Muscle of arm (tissue), 12 donors: ENCODE measurements around the gene HDDC3. TPM values are rescaled to one million over a fixed set of nuclear protein-coding genes. Genes with fewer than 3 reads are reported as not detected.
"Not testable (repeated sequence)": the region's sequence is repeated elsewhere in the genome, so short reads cannot be mapped to it uniquely, and the experiment has no call there.

Source experiments
- DNase-seq: peaks from one replicate; pipeline ENCODE4 v3.0.0-alpha.2; 2013
- polyA plus RNA-seq, 12 donors: library from polyadenylated mRNA; unstranded; fragments of 120-200 nt; gene quantifications; one replicate each; pipeline ENCODE4 v1.2.1, GENCODE V29; 2013; ENCODE audit not compliant: insufficient read length in 12 of 12

Gene HDDC3
- polyA plus RNA-seq, 12 donors = 7.2 to 12.6 (median 8.9) TPM; not detected in 1

DNA sequence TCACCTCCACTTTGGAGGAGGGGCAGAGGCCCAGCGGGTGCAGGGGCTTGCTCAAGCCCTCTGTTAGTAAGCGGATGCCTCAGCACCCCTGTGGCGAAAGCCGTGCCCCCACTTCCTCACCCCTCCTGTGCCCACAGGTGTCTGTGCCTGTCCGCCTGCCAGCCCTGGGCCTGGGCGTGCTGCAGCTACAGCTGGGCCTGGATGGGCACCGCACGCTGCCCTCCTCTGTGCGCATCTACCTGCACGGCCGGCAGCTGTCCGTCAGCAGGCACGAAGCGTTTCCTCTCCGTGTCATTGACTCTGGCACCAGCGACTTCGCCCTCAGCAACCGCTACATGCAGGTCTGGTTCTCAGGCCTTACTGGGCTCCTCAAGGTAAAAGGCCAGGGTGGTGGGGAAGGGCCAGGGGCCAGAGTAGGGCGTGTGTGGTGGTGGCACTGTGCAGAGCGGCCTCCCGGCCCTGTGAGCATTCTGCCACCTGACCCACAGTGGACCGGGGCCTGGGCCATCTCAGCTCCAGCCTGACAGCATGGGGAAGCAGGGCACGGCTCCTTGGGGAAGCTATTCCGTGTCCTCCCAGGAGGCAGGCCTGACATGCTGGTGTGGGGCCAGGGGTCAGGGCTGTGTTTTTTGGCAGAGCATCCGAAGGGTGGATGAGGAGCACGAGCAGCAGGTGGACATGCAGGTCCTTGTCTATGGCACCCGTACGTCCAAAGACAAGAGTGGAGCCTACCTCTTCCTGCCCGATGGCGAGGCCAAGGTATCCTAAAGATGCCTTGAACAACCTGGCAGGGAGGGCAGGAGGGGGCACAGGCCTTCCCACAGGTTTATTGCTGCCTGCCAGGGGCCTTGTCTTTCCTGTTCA, 20.2 kb downstream of the HDDC3 start:
- DNase-seq = no peak

DNA sequence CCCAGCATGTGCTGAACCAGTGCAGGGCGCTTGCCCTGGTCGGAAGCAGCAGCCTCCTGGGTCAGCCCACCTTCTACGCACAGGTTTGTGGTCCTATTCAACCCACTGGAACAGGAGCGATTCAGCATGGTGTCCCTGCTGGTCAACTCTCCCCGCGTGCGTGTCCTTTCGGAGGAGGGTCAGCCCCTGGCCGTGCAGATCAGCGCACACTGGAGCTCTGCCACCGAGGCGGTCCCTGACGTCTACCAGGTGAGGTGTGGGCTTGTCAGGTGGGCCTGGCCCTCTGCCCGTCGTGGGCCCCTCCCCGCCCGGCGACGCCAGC, 21.1 kb downstream of the HDDC3 start:
- no peak for DNase-seq

DNA sequence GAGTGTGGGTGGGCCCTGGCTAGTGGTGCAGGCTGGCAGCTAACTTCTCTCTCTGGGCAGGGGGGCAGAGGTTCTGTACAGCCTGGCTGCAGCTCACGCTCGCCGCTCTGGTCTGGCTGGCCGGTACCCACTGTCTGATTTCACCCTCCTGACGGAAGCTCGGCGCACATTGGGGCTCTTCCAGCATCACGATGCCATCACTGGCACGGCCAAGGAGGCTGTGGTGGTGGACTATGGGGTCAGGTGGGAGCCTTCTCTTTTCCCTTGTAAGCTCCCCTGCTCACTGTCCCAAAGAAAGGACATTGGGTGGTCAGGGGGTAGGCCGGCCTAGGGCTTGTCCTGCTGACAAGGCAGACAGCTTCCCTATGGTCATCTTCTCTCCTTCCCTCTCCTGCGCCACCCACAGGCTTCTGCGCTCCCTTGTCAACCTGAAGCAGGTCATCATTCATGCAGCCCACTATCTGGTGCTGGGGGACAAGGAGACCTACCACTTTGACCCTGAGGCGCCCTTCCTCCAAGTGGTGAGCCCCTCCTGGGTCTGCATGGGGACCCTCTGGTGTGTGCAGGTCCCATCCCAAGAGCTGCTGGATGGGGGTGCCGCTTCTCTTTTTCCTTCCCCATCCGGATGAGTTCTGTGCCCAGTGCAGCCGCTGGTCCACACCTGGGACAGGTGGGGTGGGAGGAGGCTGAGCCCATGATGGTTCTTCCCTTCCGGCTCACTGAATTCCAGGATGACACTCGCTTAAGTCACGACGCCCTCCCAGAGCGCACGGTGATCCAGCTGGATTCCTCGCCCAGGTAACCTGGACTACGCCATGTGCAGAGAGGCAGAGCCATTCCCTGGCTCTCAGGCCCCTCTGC, 21.7 kb downstream of the HDDC3 start:
- no peak for DNase-seq

DNA sequence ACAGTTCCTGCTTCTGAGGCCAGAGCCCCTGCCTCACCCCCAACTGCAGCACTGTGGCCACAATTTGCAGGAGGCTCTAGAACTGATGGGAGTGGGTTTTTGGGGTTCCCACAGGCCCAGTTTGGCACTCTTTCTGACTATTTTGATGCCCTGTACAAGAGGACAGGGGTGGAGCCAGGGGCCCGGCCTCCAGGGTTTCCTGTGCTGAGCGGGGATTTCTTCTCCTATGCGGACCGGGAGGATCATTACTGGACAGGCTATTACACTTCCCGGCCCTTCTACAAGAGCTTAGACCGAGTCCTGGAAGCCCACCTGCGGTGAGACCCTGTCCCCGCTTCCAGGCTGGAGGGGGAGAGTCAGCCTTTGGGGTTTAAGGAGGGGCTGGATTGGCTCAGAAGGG, 22.4 kb downstream of the HDDC3 start:
- DNase-seq = no peak

DNA sequence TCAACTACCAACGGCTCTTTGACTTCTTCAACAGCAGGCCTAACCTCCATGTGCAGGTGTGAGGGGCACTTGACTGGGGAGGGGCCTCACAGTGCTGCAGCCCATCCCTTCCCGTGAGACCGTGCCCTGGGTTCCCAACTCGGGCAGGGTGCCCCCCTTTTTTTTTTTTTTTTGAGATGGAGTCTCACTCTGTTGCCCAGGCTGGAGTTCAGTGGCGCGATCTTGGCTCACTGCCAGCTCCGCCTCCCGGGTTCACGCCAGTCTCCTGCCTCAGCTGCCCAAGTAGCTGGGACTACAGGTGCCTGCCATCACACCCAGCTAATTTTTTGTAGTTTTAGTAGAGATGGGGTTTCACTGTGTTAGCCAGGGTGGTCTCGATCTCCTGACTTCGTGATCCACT, 22.9 kb downstream of the HDDC3 start:
- not testable (repeated sequence) for DNase-seq

DNA sequence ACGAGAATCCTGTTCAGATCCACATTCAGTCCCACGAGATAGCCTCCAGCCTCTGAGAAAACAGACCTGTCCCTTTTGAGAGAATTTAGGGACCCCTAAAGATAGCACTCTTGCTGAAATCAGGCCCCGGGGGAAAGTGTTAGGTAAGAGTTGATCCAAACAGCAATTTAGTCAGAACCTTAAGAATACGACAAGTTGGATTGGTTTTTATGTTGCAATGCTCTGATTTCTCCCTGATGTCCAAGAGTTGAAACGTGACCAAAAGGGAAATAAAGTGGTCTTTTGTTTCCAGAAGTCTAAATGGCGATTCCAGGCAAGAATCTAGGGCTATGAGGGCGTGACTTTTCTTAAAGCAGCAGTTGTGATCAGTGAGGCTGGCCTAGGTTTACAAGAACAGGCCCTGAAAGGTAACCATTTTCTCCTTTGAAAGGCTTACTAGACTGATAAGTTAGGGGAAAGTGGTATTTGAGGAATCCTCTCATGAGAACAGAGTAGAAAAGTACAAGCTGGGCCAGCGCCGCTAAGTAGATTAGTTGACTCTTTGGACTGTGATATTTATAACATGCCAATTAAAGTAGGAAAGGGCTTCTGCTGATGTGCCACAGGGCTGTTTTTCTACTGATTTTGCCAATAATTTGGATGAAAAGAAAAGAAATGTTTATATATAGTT, 24.4 kb downstream of the HDDC3 start:
- no peak for DNase-seq

DNA sequence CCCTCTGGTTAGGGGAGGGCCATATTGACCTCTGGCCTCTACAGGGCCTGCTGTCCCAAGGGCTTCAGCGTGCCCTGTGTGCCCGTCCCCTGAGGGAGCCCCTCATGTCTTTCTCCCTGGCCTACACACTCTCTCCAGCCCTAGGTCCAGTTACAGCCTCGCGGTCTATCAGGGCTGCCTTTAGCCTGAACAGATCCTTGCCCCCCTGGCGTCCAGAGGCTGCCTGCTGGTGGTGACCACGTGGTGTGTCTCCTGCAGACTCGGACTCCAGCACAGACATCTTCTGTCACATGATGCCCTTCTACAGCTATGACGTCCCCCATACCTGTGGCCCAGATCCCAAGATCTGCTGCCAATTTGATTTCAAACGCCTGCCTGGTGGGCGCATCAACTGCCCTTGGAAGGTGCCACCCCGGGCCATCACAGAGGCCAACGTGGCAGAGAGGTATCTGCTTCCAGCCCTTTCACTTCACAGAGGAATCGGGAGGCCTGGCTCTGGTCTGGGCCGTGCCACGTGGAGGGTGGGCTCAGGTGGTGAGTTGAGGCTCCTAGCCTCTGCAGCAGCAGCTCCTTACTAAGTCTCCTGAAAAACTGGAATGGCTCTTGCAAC, 25.2 kb downstream of the HDDC3 start:
- no peak for DNase-seq

DNA sequence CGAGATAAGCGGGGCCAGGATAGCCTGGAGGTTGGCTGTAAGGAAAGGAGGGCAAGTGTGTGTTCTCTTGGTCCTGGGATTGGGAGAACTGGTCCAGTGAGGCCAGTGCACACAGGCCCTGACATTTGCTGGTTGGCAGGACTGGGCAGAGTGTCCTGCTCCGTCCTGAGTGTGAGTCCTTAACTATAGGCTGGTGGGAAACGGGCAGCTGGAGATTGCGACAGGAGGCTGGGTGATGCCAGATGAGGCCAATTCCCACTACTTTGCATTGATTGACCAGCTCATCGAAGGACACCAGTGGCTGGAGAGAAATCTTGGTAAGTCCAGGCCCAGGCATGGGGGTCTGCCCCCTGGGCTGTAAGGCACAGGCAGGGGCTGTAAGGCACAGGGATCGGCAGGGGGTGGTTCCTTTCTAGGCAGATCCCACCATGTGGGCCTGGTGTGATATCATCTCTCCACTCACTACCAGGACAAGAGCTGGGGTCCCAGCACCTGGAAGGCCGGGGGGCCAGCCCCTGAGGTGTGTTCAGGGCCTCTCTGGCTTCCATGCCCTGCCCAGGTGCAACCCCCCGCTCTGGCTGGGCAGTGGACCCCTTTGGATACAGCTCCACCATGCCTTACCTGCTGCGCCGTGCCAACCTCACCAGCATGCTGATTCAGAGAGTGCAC, 26.0 kb downstream of the HDDC3 start:
- DNase-seq = no peak

DNA sequence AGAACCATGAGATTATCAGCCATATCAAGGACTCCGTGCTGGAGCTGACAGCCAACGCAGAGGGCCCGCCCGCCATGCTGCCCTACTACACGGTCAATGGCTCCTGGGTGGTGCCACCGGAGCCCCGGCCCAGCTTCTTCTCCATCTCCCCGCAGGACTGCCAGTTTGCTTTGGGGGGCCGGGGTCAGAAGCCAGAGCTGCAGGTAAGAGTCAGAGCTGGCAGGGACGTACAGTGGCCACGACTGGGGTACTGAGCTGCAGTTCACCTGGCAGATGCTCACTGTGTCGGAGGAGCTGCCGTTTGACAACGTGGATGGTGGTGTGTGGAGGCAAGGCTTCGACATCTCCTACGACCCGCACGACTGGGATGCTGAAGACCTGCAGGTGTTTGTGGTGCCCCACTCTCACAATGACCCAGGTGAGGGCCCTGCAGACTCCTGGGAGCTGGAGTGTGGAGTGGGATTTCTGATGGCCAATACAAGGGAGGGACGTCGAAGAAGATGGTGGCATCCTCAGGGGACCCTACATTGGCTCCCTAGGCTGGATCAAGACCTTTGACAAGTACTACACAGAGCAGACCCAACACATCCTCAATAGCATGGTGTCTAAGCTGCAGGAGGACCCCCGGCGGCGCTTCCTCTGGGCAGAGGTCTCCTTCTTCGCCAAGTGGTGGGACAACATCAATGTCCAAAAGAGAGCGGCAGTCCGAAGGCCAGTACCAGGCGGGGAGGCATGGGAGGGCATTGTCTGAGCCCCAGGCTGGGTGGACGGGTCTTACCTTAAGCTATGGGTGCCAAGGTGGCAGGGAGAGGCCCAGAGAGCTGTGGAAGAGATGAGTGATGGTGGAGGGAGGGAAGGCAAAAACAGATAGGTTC, 26.8 kb downstream of the HDDC3 start:
- no peak for DNase-seq

DNA sequence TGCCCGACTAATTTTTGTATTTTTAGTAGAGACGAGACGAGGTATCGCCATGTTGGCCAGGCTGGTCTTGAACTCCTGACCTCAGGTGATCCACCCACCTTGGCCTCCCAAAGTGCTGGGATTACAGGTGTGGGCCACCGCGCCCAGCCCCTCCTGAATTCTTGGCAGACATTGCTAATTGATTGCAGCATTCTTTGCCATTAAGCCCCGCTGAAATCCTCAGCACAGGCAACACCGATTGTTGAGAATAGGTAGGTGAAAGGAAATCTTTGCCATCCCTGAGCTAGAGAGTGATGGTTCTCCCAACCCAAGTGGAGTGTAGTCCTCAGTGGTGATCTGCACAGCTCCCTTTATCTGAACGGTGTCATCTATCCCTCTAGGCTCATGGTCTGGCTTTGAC, 27.6 kb downstream of the HDDC3 start:
- no peak for DNase-seq

DNA sequence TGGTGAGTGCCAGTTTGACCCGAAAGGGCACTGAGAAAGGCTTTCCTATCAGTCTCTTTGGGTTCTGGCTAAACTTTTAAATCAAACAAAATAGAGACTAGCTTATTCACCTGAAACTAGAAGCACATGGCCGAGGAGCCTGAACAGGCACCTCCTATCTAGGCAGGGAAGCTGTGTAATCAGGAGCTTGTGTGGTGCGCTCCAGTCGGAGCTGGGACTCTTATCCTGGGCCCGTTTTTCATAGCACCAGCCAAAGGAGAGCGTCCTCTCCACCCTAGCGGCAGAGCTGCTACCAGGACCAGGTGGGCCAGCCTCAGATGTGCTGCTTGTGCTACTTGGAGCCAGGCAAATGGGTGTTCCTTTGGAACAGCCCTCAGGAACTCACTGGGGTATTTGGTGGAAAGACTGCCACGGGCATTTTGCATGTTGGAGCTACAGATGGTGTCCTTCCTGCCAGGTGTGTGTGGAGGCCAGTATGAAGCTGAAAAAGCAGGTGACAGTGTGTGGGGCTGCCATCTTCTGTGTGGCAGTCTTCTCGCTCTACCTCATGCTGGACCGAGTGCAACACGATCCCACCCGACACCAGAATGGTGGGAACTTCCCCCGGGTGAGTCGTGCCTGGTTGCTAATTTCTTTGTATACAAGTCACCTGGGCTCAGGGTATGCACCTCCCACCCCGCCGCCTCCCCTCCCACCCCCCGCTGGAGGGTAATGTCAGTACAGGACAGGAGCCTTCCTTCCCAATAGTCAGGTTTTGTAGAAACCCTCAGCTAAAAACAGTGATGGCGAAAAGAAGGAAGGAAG, 28.4 kb downstream of the HDDC3 start:
- DNase-seq = no peak

DNA sequence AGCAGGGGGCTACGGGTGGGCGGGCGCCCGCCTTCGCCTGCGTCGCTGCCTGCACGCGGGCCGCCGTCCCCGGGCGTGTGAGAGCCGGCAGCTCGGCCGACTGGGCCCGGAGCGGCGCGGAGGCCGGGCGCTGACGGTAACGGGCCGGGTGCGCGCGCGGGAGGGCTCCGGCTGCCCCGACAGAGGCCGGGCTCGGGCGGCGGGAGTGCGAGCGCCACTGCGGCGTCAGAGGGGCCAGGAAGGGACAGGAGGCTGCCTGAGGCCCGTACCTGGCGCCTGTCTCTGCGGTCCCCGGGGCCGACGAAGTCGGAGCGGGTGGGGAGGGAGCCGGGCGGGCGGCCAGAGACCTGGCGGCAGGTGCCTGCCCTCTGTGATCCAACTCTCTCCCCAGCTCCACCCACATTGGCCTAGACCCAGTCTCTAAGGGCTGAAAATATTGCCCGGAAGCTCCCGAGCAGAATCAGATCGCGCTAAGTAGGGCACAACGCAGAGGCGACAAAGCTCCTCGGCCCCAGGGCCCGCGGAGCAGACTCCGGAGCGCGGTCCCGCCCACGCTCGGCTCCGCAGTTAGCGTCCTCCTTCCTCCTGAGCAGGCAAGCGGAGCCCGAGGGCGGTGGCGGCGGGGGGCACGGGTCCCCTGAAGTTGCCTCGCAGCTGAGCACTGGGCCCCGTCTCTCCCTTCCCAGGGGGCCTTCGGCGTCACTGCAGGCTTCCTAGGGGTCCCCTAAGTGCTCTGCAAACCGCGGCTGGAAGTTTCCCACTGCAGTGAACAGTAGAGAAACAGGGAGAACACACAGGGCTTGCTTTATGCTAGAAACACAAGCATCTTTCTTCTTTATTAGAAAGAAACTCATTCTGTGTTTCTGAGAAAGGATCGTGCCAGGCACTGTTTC, 29.3 kb downstream of the HDDC3 start, which contains the start of gene MAN2A2:
Gene MAN2A2, plus strand, starts transcription at position 463 of the 893 bp plus-strand sequence. CDS start 906 bp downstream, outside the sequence.
- DNase-seq = peak; percentile 53

DNA sequence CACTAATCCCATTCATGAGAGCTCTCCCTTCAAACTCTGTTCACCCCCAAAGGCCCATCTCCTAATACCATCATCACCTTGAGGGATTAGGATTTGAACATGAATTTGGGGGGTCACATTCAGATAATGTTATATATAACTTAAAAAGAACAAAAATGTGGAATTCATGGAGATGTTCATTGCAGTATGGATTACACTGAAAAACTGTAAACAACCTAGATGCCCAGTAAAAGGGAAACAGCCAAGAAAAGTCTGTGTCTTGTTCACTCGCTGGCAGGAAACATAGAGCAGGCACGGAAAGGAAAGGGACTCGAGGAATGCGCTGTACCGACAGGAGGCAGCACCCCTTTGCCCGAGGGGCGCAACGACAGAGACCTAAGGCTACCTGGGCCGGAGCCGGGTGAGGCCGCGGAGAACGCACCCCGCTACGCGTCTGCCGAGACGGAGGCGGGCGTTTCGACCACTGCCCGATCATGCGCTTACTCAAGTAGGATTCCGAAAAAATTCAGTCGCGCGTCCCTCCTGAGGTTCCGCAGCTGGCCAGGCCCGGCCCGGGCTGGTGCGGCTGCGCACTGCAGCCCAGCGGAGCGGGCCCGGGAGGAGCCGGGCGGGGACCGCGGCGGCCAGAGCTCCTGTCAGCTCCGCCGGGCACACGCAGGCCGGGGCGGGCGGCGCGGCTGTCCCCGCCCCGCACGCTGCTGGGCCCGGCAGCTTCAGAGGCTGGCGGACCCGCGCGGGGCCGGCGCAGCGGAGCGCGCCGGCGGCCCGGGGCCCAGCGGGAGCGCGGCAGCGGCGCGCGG, 30.1 kb downstream of the HDDC3 start:
- peak; percentile 78 for DNase-seq

DNA sequence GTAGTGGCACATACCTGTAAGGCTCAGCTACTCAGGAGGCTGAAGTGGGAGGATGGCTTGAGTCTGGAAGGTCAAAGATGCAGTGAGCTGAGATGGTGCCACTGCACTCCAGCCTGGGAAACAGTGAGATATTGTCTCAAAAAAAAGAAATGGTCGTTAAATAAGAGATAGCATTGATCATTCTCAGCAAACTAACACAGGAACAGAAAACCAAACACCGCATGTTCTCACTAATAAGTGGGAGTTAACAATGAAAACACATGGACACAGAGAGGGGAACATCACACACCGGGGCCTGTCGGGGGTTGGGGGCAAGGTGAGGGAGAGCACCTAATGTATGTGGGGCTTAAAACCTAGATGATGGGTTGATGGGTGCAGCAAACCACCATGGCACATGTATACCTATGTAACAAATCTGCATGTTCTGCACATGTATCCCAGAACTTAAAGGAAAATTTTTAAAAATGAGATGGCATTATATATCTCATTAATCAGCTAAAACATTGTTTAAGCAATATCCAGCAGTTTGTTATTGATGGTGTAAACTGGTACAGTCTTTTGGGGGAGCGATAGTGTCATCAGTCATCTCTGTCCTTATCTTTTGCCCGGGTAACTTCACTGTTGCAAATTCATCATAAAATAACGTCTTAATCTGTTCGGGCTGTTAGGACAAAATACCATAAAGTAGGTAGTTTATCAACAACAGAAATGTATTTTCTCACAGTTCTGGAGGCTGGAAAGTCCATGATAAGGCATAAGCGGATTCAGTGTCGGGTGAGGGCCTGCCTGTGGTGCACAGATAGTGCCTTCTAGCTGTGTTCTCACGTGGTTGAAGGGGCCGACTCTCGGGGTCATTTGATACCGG, 30.9 kb downstream of the HDDC3 start:
- no peak for DNase-seq

DNA sequence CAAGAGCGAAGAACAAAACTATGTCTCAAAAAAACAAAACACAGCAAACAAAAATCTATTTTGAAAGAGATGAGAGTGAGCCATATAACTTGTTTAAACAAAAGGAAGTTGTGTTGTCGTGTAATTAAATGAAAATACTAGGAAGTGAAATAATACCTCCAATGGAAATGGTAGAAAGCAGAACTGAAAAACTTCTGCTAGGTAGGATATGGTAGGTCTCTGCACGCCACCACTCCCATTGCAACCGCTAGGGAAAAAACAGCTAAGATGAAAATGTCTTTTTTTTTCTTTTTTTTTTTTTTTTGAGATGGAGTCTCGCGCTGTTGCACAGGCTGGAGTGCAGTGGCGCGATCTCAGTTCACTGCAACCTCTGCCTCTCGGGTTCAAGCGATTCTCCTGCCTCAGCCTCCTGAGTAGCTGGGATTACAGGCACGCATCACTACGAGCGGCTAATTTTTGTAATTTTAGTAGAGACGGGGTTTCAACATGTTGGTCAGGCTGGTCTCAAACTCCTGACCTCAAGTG, 35.2 kb downstream of the HDDC3 start:
- not testable (repeated sequence) for DNase-seq

DNA sequence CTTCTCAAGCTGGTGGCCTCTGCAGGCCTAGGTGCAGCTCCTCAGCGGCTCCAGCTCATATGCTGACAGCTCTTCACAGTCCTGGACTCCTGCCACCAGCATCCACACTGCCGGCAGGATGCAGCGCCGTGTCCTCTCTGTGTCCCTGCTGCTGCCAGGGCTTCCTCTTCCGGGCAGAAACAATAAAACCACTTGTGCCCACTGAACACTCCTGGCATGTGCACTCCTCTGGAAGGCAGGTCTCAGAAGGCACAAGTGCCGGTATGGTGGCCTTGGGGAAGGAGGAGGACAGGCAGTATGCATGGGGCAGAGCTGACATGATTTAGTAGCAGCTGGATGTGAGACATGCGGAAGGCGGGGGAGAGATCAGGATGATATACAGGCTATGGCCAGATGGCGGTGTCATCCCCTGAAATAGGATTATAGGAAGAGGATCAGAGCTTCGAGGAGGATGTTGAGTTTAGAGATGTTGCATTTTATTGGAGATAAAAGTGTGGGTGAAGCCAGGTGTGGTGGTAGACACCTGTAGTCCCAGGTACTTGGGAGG, 36.7 kb downstream of the HDDC3 start:
- no peak for DNase-seq
